Measurements from ENCODE around the gene CRCP.
A peak's percentile ranks its signal among the peaks of the same experiment; 100 is the strongest.
"Not testable (repeated sequence)": the region's sequence is repeated elsewhere in the genome, so short reads cannot be mapped to it uniquely, and the experiment has no call there.

The CRCP gene

DNA sequence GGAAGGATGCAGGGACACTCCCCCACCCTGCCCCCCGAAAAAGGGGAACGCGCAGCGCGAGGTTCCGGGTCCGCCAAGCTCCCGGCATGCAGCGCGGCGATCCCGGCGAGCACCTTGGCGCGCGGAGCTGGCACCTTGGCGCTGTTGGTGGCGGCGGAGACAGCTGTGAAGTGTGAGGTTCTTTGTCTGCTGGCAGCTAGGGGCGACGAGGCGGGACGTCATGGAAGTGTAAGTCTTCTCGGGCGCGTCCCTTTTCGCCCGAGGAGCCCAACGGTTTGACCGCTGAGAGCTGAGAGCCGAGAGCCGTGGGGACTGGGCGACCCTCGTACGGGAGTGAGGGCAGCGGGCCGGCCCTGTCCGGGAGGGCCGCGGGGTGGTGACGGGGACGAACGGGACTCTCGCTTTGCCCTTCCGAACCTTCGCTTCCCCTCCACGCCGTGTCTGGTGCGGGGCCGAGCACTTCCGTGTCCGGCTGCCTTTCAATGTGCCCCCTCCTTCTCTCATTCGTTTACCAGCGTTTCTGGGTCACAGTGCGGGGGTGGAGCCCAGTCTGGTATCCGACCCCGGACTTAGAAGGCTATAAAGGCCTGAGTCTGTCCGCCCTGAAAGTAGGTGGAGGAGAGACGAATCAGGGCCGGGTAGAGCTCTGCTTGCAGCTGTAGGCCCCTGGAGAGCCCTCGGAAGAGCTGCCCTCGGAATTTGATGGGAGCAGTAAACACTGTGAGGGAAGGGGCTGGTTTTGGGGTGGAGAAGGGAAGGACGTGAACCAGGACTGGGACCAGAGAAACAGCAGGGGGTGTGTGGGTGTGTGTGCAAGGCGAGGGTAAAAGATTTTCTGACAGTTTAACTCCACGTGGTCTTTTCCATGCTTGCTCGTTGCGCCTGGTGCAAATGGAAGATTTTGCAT is at the start of gene CRCP:
Gene CRCP (plus strand): TSS at position 105 of the 907 bp plus-strand sequence. CDS start 116 bp downstream, at position 221.
- DNase-seq (ENCODE audit: low read depth) = peak; percentile 67

DNA sequence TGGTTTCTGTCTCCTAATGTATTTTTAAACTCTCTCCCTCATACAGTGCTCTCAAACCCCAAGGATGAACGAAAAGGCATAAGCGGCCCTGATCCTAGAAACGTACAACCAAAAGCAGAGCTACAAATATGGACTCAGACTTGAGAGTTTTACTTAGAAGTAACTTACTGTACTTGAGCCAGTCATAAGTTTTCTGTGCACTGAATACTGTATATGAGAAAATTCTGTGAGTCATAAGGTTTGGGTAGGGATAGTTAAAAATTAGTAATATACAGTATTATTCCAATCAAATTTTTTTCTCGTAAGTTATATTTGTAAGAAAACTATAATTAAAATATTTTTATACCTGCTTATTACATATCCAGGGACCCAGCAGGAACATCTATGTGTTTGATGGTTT is 44.9 kb upstream of the CRCP start:
- DNase-seq (ENCODE audit: low read depth) = no peak

- DNase-seq (ENCODE audit: low read depth) = no peak
These were observed 44.4 kb upstream of the CRCP start for GRCh38 chr7:66070222-66070621.

DNA sequence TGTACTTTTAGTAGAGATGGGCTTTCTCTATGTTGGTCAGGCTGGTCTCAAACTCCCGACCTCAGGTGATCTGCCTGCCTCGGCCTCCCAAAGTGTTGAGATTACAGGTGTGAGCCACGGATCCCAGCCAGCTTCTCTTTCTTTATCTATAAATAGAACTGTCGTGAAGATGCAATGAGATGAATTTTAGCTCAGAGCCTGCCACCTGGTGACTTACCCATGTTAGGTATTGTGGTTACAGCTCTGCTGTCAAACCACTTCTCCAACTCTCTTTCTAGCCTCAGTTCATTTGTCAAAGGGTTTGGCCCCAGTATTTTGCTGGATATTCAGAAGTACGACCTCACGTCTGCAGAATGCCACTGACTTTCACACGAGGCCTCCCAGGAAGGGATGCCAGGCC is 42.4 kb upstream of the CRCP start:
- not testable (repeated sequence) for DNase-seq (ENCODE audit: low read depth)

DNA sequence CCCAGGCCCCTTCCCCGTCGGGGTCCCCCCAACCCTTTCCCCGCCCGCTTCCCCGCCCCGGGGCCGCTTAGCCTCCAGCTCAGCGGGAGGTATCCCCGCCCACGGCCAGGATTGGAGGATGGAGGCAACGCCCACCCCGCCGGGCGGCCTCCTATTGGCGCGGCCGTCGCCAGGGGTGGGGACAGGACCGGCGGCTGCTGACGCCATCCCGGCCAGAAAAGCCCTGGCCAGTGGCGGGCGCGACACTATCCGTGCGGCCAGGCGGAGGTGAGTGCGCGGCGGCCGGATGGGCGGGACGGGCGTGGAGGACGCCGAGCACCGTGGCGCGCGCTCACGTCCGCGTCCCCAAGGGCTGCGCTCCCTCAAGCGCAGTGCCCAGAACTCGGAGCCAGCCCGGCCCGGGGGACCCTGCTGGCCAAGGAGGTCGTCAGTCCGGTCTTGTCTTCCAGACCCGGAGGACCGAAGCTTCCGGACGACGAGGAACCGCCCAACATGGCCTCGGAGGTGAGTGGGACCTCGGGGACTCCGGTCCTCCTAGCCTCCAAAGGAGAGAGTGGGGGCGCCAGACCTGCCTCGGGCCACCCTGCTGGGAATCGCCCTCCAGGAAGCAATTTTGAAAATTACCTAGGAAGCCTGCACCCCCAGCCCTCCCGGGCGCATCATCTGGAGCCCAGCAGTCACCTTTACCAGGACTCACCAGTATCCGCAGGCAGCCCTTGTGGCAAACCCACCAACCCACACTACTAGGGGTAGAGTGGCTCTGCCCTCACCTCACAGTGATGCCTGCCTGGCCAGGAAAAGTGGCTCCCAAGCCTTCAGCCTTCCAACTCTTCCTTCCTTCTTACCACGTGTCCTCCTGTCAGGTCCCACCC is 38.8 kb upstream of the CRCP start, which contains the start of gene ASL:
Gene ASL (plus strand): TSS at position 230 of the 872 bp plus-strand sequence. CDS start 263 bp downstream, at position 493.
- DNase-seq (ENCODE audit: low read depth) = peak; percentile 76

- no peak for DNase-seq (ENCODE audit: low read depth)
These were observed 38.0 kb upstream of the CRCP start for GRCh38 chr7:66076462-66077329.

DNA sequence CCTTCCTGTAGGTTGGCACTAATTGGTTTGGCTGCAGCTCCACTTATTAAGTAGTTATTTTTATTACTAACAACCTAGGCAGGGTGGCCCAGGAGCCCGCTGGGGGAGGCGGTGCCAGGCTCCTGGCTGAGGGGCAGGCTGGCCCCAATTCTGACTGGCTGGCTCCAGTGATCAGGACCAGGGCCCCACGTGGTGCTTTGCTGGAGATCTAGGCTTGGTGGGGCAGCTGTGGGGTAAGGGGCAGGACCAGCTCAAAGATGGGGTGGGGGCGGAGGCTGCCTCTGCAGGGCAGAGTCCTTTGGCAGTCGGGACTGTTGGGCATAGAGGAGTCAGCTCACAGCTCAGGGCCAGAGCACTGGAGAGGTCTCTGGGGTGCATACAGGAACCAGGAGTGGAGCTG is 36.6 kb upstream of the CRCP start:
- no peak for DNase-seq (ENCODE audit: low read depth)

- no peak for DNase-seq (ENCODE audit: low read depth)
These were observed 32.6 kb upstream of the CRCP start for GRCh38 chr7:66082083-66082482.

GRCh38 chr7:66082886-66083415 is 31.7 kb upstream of the CRCP start:
- no peak for DNase-seq (ENCODE audit: low read depth)

GRCh38 chr7:66083677-66084076 is 31.0 kb upstream of the CRCP start:
- no peak for DNase-seq (ENCODE audit: low read depth)

DNA sequence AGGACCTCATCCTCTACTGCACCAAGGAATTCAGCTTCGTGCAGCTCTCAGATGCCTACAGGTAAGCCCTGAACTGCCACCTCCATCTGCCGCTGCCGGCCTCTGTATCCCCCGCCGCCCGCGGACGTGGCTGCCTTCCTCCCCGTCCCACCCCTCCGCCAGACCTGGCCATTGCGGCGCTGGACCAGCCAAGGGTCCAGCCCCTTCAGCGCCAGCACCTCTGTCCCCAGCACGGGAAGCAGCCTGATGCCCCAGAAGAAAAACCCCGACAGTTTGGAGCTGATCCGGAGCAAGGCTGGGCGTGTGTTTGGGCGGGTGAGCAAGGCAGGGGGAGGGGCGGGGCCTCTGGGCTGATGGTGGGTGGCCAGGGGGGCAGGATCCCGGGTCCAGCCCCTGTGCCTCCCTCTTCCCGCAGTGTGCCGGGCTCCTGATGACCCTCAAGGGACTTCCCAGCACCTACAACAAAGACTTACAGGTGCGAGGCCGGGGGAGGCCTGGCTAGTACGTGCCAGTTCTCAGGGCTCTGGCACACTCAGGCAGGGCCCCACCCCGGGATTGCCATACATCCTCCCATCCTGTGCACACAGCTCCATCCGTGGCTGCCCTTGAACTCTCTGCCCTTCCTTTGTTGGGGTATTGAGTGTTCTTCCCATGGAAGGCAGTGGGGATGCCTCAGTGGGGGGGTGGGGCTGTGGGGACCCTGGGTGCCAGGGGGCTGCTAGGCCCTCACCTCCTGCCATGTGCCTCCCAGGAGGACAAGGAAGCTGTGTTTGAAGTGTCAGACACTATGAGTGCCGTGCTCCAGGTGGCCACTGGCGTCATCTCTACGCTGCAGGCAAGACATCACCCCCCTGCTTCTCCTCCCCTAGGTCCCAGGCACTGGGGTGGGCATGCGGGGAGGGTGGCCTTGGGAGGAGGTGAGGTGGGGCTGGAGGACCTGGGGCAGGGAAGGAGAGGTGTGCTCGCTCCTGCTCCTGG is 25.5 kb upstream of the CRCP start:
- DNase-seq (ENCODE audit: low read depth) = no peak

DNA sequence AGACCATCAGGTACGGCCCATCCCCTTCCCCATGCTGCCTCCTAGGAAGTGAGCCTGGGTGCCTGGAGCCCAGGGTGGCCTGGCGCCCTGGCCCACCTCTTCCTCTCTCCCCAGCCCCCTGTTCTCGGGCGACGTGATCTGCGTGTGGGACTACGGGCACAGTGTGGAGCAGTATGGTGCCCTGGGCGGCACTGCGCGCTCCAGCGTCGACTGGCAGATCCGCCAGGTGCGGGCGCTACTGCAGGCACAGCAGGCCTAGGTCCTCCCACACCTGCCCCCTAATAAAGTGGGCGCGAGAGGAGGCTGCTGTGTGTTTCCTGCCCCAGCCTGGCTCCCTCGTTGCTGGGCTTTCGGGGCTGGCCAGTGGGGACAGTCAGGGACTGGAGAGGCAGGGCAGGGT is 22.0 kb upstream of the CRCP start:
- no peak for DNase-seq (ENCODE audit: low read depth)

DNA sequence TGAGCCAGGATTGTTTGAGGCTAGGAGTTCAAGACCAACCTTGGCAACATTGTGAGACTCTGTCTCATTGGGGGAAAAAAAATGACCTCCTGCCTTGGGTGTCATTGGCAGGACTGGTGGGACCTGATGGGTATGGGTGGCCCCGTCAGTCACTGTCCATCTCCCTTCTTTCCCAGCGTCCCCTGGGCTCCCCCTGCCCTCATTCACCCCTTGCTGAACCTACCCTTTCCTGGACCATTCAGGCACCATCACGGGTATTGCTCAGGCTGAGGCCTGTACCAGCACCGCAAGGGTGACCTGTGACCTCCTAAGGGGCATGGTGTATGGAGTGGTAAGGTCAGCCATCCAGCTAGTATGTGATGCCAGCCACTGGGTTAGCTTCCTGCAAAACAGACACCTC is 19.6 kb upstream of the CRCP start:
- no peak for DNase-seq (ENCODE audit: low read depth)

- DNase-seq (ENCODE audit: low read depth) = no peak
These were observed 15.5 kb upstream of the CRCP start for GRCh38 chr7:66099232-66099550.

DNA sequence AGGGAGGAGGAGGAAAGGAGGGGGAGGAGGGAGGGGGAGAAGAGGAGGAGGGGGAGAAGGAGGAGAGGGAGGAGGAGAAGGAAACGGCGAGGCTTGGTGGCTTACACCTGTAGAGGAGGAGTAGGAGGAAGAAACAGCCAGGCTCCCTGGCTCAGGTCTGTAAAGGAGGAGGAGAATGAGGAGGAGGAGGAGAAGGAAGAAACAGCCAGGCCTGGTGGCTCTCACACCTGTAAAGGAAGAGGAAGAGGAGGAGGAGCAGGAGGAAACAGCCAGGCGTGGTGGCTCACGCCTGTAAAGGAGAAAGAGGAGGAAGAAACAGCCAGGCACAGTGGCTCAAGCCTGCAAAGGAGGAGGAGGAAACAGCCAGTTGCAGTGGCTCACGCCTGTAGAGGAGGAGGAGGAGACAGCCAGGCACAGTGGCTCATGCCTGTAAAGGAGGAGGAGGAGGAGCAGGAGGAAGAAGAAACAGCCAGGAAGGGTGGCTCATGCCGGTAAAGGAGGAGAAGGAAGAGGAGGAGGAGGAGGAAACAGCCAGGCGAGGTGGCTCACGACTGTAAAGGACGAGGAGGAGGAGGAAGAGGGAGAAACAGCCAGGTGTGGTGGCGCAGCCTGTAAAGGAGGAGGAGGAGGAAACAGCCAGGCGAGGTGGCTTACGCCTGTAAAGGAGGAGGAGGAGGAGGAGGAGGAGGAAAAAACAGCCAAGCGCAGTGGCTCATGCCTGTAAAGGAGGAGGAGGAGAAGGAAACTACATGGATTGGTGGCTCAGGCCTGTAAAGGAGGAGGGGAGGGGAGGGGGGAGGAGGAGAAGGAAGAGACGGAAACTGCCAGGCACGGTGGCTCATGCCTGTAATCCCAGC is 14.9 kb upstream of the CRCP start:
- no peak for DNase-seq (ENCODE audit: low read depth)

GRCh38 chr7:66100408-66101050 is 14.1 kb upstream of the CRCP start:
- no peak for DNase-seq (ENCODE audit: low read depth)

DNA sequence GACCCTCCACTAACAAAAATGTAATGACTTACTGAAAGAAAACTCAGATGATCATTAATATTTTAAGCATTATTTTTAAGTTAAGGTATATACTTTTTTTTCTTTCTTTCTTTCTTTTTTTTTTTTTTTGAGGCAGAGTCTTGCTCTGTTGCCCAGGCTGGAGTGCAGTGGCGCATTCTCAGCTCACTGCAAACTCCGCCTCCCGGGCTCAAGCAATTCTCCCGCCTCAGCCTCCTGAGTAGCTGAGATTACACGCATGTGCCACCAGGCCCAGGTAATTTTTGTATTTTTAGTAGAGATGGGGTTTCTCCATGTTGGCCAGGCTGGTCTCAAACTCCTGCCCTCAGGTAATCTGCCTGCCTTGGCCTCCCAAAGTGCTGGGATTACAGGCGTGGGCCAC is 12.5 kb upstream of the CRCP start:
- not testable (repeated sequence) for DNase-seq (ENCODE audit: low read depth)

DNA sequence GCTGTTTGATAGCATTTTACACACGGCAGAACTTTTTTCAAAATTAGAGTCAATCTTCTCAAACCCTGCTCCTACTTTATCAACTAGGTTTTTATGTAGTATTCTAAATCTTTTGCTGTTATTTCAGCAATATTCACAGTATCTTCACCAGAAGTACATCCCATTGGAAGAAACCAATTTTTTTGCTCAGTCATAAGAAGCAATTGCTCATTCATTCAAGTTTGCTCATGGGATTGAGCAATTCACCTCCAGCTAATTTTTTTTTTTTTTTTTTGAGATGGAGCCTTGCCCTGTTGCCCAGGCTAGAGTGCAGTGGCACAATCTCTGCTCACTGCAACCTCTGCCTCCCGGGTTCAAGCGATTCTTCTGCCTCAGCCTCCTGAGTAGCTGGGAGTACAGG is 10.7 kb upstream of the CRCP start:
- not testable (repeated sequence) for DNase-seq (ENCODE audit: low read depth)

GRCh38 chr7:66105263-66105748 is 9.3 kb upstream of the CRCP start:
- no peak for DNase-seq (ENCODE audit: low read depth)

All from stimulated activated CD8-positive, alpha-beta memory T cell treated with anti-CD3 and anti-CD28 coated beads, Interleukin-12 subunit alpha, Interleukin-12 subunit beta, amount 100 ng/mL, for 1 hour (primary cell).